Prostate gland (tissue), 2 donors: ENCODE measurements around the gene GBE1.

Experiments used
- POLR2A ChIP-seq: fragments of 450-650 bp; IDR thresholded peaks from one replicate; pipeline ENCODE4 v1.6.1; 2016; ENCODE audit warnings: antibody characterized with exemption, mild to moderate bottlenecking
- TF ChIP-seq, protein P1 (sequence below), 4 experiments: fragments of 200-600 bp in 2 of 4; fragments of 450-650 bp in 2 of 4; sonication (generic) in 2 of 4; IDR thresholded peaks; 1 replicate in 3 of 4; 2 replicates in 1 of 4; pipeline ENCODE4 v1.5.1; 2016 to 2019; ENCODE audit warnings: antibody characterized with exemption in 4 of 4, mild to moderate bottlenecking in 2 of 4, moderate library complexity in 2 of 4

GRCh38 chr3:81753416-81754027 lies 7.9 kb downstream of the GBE1 start:
- TF ChIP-seq, protein P1, sequence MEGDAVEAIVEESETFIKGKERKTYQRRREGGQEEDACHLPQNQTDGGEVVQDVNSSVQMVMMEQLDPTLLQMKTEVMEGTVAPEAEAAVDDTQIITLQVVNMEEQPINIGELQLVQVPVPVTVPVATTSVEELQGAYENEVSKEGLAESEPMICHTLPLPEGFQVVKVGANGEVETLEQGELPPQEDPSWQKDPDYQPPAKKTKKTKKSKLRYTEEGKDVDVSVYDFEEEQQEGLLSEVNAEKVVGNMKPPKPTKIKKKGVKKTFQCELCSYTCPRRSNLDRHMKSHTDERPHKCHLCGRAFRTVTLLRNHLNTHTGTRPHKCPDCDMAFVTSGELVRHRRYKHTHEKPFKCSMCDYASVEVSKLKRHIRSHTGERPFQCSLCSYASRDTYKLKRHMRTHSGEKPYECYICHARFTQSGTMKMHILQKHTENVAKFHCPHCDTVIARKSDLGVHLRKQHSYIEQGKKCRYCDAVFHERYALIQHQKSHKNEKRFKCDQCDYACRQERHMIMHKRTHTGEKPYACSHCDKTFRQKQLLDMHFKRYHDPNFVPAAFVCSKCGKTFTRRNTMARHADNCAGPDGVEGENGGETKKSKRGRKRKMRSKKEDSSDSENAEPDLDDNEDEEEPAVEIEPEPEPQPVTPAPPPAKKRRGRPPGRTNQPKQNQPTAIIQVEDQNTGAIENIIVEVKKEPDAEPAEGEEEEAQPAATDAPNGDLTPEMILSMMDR (IDR thresholded peaks at IDR 0.05), result no peak
- no peak for TF ChIP-seq POLR2A
